ENCODE measurements around the gene MYADM. TPM values are rescaled to one million over a fixed set of nuclear protein-coding genes. Genes with fewer than 3 reads are reported as not detected.
A peak's percentile ranks its signal among the peaks of the same experiment; 100 is the strongest.

Gene MYADM
- total and polyA plus RNA-seq, 2 of the 13 experiments (the other 11 are each of a cell fraction or from before 2014, with no cell fraction given): 19.9 to 38.1 TPM

- TF ChIP-seq ZNF318 (CRISPR knock-in tag; IDR thresholded peaks at IDR 0.05): no peak
- no peak for TF ChIP-seq NFYC (CRISPR knock-in tag; IDR thresholded peaks at IDR 0.05)
- TF ChIP-seq SP4 (CRISPR knock-in tag; IDR thresholded peaks at IDR 0.05): 0 out of 2 replicates have a peak, but pooled peaks have one; percentile 45
- TF ChIP-seq ZSCAN30 (CRISPR knock-in tag; IDR thresholded peaks at IDR 0.05): no peak
- no peak for TF ChIP-seq HOXD1 (CRISPR knock-in tag; IDR thresholded peaks at IDR 0.05)
- TF ChIP-seq ZBTB4 (CRISPR knock-in tag; IDR thresholded peaks at IDR 0.05; ENCODE audit: borderline replicate concordance): no peak
- TF ChIP-seq, protein P1, sequence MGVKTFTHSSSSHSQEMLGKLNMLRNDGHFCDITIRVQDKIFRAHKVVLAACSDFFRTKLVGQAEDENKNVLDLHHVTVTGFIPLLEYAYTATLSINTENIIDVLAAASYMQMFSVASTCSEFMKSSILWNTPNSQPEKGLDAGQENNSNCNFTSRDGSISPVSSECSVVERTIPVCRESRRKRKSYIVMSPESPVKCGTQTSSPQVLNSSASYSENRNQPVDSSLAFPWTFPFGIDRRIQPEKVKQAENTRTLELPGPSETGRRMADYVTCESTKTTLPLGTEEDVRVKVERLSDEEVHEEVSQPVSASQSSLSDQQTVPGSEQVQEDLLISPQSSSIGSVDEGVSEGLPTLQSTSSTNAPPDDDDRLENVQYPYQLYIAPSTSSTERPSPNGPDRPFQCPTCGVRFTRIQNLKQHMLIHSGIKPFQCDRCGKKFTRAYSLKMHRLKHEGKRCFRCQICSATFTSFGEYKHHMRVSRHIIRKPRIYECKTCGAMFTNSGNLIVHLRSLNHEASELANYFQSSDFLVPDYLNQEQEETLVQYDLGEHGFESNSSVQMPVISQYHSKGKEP (CRISPR knock-in tag; IDR thresholded peaks at IDR 0.05): no peak
- TF ChIP-seq ARNT (IDR thresholded peaks at IDR 0.05): no peak
- no peak; the same call in 1 of the 2 replicates for TF ChIP-seq ZBTB21 (CRISPR knock-in tag; IDR thresholded peaks at IDR 0.05)
- TF ChIP-seq NRL (CRISPR knock-in tag; IDR thresholded peaks at IDR 0.05; ENCODE audit: borderline replicate concordance): no peak
- no peak for TF ChIP-seq ZNF33A (CRISPR knock-in tag; IDR thresholded peaks at IDR 0.05; ENCODE audit: borderline replicate concordance)
- peak; percentile 94 for TF ChIP-seq TCF7 (IDR thresholded peaks at IDR 0.05; ENCODE audit: low read depth)
- no peak for TF ChIP-seq ZNF562 (CRISPR knock-in tag; IDR thresholded peaks at IDR 0.05; ENCODE audit: borderline replicate concordance)
- TF ChIP-seq ZNF550 (CRISPR knock-in tag; IDR thresholded peaks at IDR 0.05; ENCODE audit: borderline replicate concordance): peak; percentile 63; the same call in 1 of the 2 replicates
- TF ChIP-seq ZFP91 (CRISPR knock-in tag; IDR thresholded peaks at IDR 0.05; ENCODE audit: borderline replicate concordance): peak; percentile 59
These were observed 3.3 kb upstream of the MYADM start (continued) for GRCh38 chr19:53864308-53864836.

All from HepG2 (cell line).